Psoas muscle (tissue), 8 donors: ENCODE results near the gene RSRC2. TPM values are rescaled to one million over a fixed set of nuclear protein-coding genes. Genes with fewer than 3 reads are reported as not detected.
A peak's percentile ranks its signal among the peaks of the same experiment; 100 is the strongest.
"Not testable (repeated sequence)": the region's sequence is repeated elsewhere in the genome, so short reads cannot be mapped to it uniquely, and the experiment has no call there.

Experiments used
- ATAC-seq, 4 donors: fragments of 200-7000 bp; cut with Tn5 transposase; one replicate each; pipeline ENCODE4 v1.9.1; 2020; ENCODE audit warnings: moderate library complexity in 3 of 4, mild to moderate bottlenecking in 2 of 4
- DNase-seq, 2 donors: peaks; one replicate each; pipeline ENCODE4 v3.0.0-alpha.2; 2020
- H3K27ac ChIP-seq: fragments of 200-600 bp; one replicate; pipeline ENCODE4 v1.8.0; 2022
- H3K27me3 ChIP-seq, 3 donors: fragments of 200-600 bp in 1 of 3; one replicate each; pipeline versions ENCODE4 v1.6.1 to v1.8.0; 2013 to 2022; ENCODE audit warnings: low read length in 2 of 3, mild to moderate bottlenecking in 2 of 3, moderate library complexity in 1 of 3; ENCODE audit not compliant: insufficient read depth in 3 of 3
- H3K36me3 ChIP-seq, 2 donors: fragments of 200-600 bp in 1 of 2; one replicate each; pipeline versions ENCODE4 v1.6.1 to v1.8.0; 2013 to 2022; ENCODE audit warnings: low read depth in 1 of 2, mild to moderate bottlenecking in 1 of 2, moderate library complexity in 1 of 2; ENCODE audit not compliant: insufficient read depth in 1 of 2
- H3K4me1 ChIP-seq: fragments of 200-600 bp; one replicate; pipeline ENCODE4 v1.8.0; 2022
- H3K4me3 ChIP-seq: fragments of 200-600 bp; one replicate; pipeline ENCODE4 v1.8.0; 2022; ENCODE audit warnings: mild to moderate bottlenecking
- H3K9me3 ChIP-seq: fragments of 200-600 bp; one replicate; pipeline ENCODE4 v1.8.0; 2022
- WGBS, 3 donors: extraction: QIAGEN DNeasy Blood & Tissue Kit; methylation state at CpG; one replicate each; pipeline versions ENCODE4 v1.1.6 to v1.1.7; 2013; 5-methylcytosine and 5-hydroxymethylcytosine counted together
- intact Hi-C, 2 donors: fragments of 100-400 bp; cut with DNase I; formaldehyde crosslinking; loops; one replicate each; pipeline versions ENCODE4 v1.11.0 to v1.14.2; 2022
- polyA plus RNA-seq, 3 donors: library from polyadenylated mRNA; stranded (reverse); fragments of 200-250 nt; gene quantifications; one replicate each; pipeline ENCODE4 v1.2.3, GENCODE V29; 2013
- total RNA-seq, 4 donors: library from RNA; stranded (reverse); fragmentation: NEBNext Ultra II Directional in 2 of 4; extraction: Animal tissue kit (Norgen Biotek cat#: 25700) in 2 of 4; gene quantifications; one replicate each; pipeline versions ENCODE4 v1.2.1 to v1.2.4, GENCODE V29; 2021 to 2023
- TF ChIP-seq, protein P1 (sequence below): fragments of 200-600 bp; IDR thresholded peaks from one replicate; pipeline ENCODE4 v1.8.0; 2022; ENCODE audit warnings: antibody characterized with exemption
- donor health status: healthy with polysubstance abuse.
- donor health status: DM: no; HTN: no; CAD: no; lungs with moderate emphysema.
- donor health status: Bipolar disorder and iron deficiency.
- donor health status: healthy.
- donor health status: DM: yes; HTN: yes; CAD: no.
- donor health status: DM: no; HTN: no; CAD: no.
- donor health status: DM: no; HTN: no; CAD: no.
- donor health status: DM: yes; HTN: yes; CAD: no.

Gene RSRC2
- total and polyA plus RNA-seq, 7 donors: 44.0 to 83.4 (median 54.2) TPM

DNA sequence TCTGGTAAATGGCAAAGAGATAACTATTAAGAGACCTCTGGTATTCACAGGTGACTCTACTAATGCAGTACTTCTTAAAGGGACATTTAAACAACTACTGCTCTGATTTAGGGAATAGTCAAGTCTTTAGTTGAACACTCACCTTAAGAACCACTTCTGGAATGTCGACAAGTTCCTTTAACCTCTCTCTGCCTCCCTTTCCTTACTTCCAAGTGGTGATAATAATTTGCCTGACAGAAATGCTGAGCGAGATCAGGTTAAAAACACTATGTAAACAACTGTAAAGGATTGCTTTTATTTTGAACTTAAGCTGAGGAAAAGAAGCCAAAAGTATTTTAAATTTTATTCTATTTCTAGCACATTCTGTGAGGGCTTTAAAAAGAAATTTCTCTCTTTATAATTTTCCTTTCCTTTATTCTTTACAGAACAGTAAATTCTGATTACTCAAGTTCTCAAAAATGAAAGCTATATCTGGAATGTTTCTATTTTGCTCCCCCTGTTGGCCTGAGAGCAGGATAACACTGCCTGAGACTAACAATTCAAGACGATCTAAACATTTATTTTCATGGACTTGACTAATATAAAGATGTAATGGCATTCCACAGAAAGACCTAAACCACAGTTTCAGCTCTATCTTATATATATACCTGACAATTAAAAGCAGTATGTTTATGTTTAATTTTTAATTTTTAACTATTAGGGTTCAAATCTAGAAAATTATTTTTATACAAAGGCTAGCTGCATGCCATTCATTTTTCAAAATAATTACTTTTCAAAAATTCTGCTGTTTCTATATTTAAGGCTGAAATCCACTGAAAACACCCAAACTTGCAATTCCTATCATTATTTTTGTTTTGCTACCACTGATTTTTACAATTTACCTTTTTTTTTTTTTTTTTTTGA, 55.2 kb downstream of the RSRC2 start:
- Histone ChIP-seq H3K36me3 (peaks cover 6 to 45% of the 10 kb centered on the region in 2 donors), H3K4me3 (no peak overlapping the region), H3K27ac (peak overlapping the region; percentile 68), H3K27me3 (no peaks in the 10 kb centered on the region), H3K4me1 (peaks cover 6% of the 10 kb centered on the region), H3K9me3 (no peaks in the 10 kb centered on the region)
- intact Hi-C loops: loop anchor here (1.0 to 2.0 kb wide), 2 partner anchors 49 to 72 kb away; partner anchors contain the start of gene CLIP1 (in 1 of the 2)
- WGBS, 3 donors: 36 to 43% (median 39%) methylated on average over 3 of the region's 3 CpGs
- TF ChIP-seq, protein P1, sequence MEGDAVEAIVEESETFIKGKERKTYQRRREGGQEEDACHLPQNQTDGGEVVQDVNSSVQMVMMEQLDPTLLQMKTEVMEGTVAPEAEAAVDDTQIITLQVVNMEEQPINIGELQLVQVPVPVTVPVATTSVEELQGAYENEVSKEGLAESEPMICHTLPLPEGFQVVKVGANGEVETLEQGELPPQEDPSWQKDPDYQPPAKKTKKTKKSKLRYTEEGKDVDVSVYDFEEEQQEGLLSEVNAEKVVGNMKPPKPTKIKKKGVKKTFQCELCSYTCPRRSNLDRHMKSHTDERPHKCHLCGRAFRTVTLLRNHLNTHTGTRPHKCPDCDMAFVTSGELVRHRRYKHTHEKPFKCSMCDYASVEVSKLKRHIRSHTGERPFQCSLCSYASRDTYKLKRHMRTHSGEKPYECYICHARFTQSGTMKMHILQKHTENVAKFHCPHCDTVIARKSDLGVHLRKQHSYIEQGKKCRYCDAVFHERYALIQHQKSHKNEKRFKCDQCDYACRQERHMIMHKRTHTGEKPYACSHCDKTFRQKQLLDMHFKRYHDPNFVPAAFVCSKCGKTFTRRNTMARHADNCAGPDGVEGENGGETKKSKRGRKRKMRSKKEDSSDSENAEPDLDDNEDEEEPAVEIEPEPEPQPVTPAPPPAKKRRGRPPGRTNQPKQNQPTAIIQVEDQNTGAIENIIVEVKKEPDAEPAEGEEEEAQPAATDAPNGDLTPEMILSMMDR: peak; percentile 82
- ATAC-seq: peak; percentile 60 to 77 (median 65)
- DNase-seq: no peak

DNA sequence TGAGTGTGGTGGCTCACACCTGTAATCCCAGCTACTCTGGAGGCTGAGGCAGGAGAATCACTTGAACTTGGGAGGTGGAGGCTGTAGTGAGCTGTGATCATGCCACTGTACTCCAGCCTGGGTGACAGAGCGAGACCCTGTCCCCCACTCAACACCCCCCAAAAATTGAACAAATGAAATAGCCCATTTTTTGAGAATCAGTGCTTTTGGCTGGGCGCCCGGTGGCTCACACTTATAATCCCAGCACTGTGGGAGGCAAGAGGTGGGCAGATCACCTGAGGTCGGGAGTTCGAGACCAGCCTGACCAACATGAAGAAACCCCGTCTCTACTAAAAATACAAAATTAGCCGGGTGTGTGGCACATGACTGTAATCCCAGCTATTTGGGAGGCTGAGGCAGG, 56.2 kb downstream of the RSRC2 start:
- H3K36me3 ChIP-seq: peaks cover 6 to 35% of the 10 kb centered on the region in 2 donors
- not testable (repeated sequence) for H3K27ac ChIP-seq, H3K27me3 ChIP-seq, H3K9me3 ChIP-seq, H3K4me3 ChIP-seq, DNase-seq, H3K4me1 ChIP-seq
- ATAC-seq: peak in 2 of 4 donors; percentile 3 to 16
- WGBS, 3 donors: 81 to 91% (median 83%) methylated on average over 7 of the region's 7 CpGs
- intact Hi-C loops: loop anchor here in 1 of 2 donors (2.0 kb wide), 1 partner anchor 48 kb away; the partner anchor contains the start of gene CLIP1

DNA sequence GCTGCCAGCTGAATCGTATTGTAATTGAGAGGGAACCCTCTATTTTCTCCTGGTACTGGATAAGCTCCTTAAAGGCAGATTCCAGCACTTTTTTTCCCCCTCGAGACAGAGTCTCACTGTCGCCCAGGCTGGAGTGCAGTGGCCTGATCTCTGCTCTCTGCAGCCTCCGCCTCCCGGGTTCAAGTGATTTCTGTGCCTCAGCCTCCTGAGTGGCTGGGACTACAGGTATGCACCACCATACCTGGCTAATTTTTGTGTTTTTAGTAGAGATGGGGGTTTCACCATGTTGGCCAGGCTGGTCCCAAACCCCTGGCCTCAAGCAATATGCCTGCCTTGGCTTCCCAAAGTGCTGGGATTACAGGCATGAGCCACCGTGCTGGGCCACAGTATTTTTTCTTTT, 56.9 kb downstream of the RSRC2 start:
- not testable (repeated sequence) for H3K9me3 ChIP-seq, ATAC-seq, H3K4me3 ChIP-seq, DNase-seq, H3K27me3 ChIP-seq, H3K27ac ChIP-seq, H3K4me1 ChIP-seq
- intact Hi-C loops: loop anchor here in 1 of 2 donors (2.0 kb wide), 1 partner anchor 47 kb away; the partner anchor contains the start of gene CLIP1
- 72 to 76% (median 73%) methylated on average over 6 of the region's 6 CpGs for WGBS, 3 donors
- H3K36me3 ChIP-seq: peaks cover 3 to 28% of the 10 kb centered on the region in 2 donors

DNA sequence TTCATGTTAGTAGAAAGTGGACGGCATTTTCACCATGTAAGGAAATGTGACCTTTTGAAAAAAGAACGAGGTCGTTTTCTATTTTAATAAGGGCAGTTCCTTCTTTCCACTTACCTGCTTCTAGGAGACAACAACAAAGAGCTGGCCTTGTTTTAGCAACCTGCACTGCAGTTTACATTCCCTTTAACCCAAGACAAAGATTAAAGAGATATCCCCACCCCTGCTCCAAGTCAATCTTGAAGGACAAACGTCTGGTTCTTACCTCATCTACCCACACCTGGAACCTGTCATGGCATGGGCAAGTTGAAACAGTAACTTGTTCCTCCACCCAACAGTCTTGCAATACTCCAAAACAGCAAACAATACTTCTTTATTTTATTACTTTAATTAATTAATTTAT, 58.8 kb downstream of the RSRC2 start:
- H3K27ac ChIP-seq: no peak overlapping the region
- H3K4me1 ChIP-seq: peaks cover 11% of the 10 kb centered on the region
- ATAC-seq (no peak), DNase-seq (no peak)
- H3K9me3 ChIP-seq: no peaks in the 10 kb centered on the region
- no peaks in the 10 kb centered on the region for H3K27me3 ChIP-seq
- H3K36me3 ChIP-seq: peaks cover 0 to 9% of the 10 kb centered on the region in 2 donors
- intact Hi-C loops: no loop called here
- TF ChIP-seq, protein P1: no peak
- no peak overlapping the region for H3K4me3 ChIP-seq
- whole genome bisulfite sequencing, 3 donors: 73 to 76% (median 73%) methylated on average over 4 of the region's 4 CpGs

DNA sequence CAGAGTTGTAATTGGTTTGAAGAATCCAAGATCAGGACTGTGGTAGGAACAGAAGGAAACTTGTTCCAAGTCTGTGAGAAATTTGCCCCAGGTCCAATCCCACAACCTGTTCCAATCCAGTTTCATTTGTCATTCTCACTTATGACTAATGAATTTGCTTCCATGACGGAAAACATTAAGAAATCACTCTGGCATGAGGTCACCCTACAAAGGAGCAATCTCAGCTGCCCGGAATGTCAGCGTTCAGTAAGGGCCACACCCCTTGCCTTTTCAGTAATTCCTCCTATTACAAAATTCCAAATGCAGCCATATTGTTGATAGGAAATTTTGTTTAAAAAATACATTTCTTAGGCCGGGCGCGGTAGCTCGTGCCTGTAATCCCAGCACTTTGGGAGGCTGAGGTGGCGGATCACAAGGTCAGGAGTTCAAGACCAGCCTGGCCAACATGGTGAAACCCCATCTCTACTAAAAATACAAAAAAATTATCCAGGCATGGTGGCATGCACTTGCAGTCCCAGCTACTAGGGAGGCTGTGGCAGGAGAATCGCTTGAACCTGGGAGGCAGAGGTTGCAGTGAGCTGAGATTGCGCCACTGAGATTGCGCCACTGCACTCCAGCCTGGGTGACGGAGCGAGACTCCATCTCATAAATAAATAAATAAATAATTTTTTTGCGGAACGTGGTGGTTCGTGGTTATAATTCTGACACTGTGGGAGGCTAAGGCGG, 62.3 kb downstream of the RSRC2 start:
- intact Hi-C loops: loop anchor here in 1 of 2 donors (5.0 kb wide), 1 partner anchor 42 kb away; the partner anchor contains the start of gene CLIP1
- H3K4me1 ChIP-seq, H3K9me3 ChIP-seq, H3K4me3 ChIP-seq, H3K27me3 ChIP-seq, H3K36me3 ChIP-seq: not testable (repeated sequence)
- peak; percentile 40 to 58 for DNase-seq
- peak overlapping the region; percentile 51 for H3K27ac ChIP-seq
- ATAC-seq: peak; percentile 92 to 95 (median 94)
- 62 to 69% (median 67%) methylated on average over 17 of the region's 17 CpGs for WGBS, 3 donors
